Measurements from ENCODE around the gene BCAS3.

Gene BCAS3

GRCh38 chr17:61316633-61317032 is 639.0 kb downstream of the BCAS3 start:
- DNase-seq (ENCODE audit: low read depth in 2 of 2), result no peak

DNA sequence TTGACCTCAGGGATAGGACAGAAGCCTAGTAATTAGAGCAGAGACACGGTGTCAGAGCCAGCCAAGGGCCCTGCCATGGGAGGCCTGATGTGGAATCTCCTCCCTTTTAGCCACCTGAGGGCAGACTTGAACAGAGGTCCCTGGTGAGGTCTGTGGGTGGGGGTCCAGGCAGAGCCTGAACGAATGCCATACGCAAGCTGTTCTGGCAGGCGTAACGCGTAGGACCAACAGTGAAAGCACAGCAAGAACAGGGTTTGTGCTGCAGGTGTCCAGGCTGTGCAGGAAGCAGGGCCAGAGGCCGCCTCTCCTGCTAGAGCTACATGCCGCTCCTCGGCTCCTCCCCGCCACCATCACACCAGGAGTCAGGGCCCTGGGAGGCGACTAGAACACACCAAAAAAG is 640.1 kb downstream of the BCAS3 start:
- no peak for DNase-seq (ENCODE audit: low read depth in 2 of 2)

DNA sequence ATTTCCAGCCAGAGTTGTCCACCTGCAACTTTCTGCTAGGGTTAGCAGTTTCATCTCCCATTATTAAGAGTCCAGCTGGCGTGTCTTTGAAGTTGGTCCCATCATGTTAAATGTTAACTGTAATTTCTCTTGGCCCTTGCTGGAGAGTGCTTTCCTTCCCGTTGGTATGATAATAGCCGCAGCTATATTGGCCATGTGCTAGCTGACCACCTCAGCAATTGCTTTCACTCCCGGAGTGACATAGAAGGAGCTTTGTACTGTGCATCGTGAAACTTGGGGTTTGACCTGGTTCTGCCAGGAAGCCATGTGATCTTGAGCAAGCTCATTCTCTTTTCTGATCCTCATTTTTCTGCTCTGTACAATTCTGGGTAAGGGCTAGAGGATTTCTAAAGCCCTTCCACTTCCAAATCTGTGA is 641.0 kb downstream of the BCAS3 start:
- no peak for DNase-seq (ENCODE audit: low read depth in 2 of 2)

GRCh38 chr17:61321344-61321743 is 643.7 kb downstream of the BCAS3 start:
- DNase-seq (ENCODE audit: low read depth in 2 of 2), result no peak

DNA sequence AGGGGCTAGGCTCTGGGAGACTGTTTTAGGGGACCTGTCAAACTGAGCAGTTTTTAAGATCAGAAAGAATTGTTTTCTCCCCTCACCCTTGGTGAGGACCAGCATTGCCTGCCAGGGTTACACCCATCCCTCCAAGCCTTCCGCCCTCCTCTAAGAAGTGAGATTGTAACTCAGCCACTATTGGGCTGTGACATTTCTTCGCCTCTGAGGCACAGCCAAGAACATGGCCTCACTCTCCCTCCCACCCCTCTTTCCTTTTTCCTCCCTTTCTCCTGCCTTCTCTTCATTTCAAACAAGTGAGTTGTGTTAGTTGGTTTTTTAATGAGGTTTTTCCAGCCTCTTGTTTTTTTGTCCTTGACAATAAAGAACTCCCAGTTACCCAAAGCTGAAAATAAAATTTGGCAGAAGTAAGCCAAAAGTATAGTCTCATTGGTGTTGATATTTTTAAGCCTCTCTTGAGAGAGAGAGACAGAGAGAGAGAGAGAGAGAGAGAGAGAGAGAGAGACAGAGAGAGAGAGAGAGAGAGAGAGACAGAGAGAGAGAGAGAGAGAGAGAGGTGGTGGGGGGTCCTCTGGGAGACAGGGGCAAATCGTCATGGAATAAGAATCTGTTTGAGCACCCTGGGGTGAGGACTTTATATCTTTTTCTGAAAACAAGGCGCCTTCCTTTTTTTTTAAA is 644.8 kb downstream of the BCAS3 start:
- no peak for DNase-seq (ENCODE audit: low read depth in 2 of 2)

DNA sequence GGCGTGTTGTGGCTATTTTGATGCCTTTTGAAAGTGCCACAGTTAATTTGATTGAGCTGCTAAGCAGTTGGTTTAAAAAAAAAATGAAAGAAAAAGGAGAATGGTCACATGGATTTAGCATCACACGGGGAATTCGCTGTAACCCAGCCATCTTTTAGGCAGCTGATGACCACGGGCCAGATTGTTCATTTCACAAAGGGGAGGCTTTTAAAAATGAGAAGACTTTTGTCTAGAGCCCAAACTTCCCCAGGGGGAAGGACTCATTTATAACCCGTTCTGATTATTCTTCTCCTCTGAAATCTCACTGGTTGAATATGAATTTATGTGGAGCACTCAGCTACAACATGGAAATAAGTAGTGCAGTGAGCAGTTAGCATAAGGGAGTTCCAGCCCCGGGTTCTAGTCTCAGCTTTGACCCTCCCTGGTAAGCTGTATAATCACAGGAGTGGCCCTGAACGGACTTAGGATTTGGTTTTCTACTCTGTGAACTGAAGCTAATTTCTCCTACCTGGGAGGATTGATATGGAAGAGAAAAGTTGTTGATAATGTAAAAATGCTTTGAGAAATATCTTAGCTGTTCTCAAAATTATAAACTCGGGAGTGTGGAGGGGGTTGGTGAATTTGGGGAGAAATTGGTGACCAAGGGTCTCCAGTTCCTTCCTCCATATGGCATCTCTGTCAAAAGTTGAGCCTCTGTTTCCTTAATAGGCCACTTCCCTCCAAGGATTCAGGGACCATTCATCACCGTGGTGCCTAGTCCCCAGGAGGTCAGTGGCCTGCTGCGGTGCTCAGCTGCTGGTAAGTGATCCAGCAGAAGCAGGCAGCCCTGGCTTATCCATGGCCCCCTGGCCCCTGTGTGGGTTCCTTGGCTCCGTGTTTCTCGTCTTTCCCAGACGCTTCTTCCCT is 645.6 kb downstream of the BCAS3 start:
- no peak for DNase-seq (ENCODE audit: low read depth in 2 of 2)

- no peak for DNase-seq (ENCODE audit: low read depth in 2 of 2)
These were observed 646.5 kb downstream of the BCAS3 start for GRCh38 chr17:61323909-61324868.

DNA sequence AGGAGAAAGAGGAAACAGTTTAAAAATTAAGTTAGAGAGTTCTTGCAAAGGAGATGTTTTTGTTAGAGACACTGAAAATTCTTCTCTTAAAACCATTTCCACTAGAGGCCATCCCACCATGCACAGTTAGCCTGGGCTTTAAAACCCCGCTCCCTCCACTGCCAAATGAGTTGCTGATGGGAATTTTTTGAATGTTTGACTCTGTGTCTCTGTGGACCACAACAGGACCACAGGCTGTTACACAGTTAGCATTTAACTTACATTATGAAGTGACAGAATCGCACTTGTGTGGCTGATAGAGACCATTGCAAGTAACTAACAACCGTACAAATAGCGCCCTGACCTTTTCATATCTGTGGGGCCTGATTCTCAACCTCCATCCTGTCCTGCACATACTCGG is 647.3 kb downstream of the BCAS3 start:
- no peak for DNase-seq (ENCODE audit: low read depth in 2 of 2)

DNA sequence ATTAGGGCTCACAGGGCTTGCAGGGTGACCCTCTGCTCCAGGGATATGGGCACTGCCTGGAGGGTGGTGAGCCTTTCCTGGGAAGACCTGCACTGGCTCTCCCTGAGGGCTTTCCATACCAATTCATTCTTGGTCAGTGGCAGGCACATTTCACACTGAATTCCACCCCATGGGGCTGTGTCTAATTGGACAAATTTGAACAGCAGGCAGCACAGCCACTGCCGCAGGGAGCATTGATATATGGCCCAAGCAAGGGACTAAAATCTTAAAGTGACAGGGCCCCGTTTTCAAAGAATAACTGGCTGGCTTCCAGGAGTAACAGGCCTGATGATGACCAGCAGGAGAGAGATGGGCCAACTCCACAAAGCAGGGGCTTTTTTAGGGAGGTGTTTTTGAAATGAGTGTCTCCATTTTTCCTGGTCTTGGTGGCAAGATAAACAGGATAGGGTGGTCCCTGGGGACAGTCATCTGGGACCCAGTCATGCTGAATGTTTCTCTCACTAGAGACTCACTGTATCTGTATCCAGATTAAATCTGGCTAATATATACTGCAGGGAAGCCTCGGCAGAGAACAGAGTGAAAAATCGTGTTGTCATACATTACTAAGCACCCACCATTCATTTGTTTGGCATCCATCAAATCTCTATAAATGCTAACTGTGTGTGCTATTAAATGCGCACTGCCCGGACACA is 647.9 kb downstream of the BCAS3 start:
- DNase-seq (ENCODE audit: low read depth in 2 of 2), result no peak

DNA sequence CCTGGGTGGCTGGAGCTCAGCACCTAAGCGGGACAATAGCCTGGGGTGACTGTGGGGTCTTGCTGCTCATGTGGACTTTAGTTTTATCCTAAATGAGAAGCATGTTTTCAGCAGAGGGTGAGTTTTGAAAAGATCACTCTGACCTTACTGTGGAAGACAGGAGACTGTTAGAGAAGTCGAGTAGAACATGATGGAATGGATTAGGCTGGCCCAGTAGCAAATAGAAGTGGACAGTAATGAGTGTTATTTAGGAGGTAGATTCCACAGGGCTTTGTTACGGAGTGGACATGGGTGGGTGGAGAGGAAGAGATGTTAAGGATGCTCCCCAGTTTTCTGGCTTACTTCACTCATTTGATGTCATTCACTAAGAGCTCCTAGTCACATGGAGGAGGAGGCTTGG is 648.7 kb downstream of the BCAS3 start:
- no peak for DNase-seq (ENCODE audit: low read depth in 2 of 2)

- DNase-seq (ENCODE audit: low read depth in 2 of 2), result no peak
These were observed 650.7 kb downstream of the BCAS3 start for GRCh38 chr17:61328351-61328750.

- no peak for DNase-seq (ENCODE audit: low read depth in 2 of 2)
These were observed 652.8 kb downstream of the BCAS3 start for GRCh38 chr17:61330174-61331150.

- no peak for DNase-seq (ENCODE audit: low read depth in 2 of 2)
These were observed 653.5 kb downstream of the BCAS3 start for GRCh38 chr17:61331178-61331577.

DNA sequence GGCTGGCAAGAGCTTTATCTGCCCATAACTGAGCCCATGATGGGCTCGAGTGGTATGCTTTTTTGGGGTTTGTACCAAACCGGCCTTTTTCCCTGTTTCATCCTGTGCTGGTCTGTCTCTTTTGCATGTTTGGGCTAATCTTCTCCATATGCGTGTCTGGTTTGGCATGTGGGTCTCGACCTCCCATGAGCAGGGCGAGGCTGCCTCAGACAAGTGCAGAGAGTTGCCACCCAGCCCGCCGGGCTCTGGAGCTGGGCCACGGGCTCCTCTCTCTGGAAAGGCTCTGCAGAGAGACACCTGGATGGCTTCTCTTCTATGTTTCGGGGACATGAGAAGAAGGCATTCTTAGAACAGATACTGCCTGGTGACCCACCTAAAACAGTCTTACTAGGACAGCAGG is 654.2 kb downstream of the BCAS3 start:
- DNase-seq (ENCODE audit: low read depth in 2 of 2), result no peak

DNA sequence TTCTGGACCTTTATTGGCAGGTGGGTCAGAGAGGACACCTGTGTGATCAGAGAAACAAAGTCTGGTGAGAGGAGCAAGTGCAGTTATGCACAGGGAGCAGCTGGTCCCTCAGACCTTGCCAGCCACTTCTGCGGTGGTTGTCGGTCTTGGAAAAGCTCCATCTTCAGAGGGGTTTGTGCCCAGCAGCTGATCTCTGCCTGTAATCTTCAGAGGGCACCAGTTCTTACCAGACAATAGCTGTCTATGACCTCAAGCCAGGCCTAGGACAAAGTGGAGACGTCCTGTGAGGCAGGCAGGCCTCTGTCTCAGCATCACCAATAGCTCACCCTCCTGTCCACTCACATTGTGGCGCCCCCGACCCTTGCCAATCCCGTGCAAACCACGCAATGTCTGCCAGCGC is 655.5 kb downstream of the BCAS3 start:
- no peak for DNase-seq (ENCODE audit: low read depth in 2 of 2)

DNA sequence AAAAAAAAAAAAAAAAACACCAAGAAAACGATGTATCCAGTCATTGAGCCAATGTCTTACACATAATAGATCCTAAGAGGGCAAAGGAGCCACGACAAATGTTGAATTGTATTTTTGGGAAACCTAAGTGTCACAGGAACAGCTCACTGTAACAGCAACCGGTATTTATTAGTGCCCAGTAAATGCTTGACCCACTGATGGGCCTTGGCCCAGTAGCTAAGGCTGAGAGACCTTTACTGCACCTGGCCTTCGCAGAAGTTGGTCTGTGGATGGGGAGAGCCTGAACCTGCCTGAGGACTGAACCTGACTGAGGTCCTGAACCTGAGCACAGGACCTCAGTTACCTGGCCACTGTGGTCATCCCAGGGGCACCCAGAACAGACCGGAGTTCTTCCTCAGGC is 657.0 kb downstream of the BCAS3 start:
- DNase-seq (ENCODE audit: low read depth in 2 of 2), result no peak

DNA sequence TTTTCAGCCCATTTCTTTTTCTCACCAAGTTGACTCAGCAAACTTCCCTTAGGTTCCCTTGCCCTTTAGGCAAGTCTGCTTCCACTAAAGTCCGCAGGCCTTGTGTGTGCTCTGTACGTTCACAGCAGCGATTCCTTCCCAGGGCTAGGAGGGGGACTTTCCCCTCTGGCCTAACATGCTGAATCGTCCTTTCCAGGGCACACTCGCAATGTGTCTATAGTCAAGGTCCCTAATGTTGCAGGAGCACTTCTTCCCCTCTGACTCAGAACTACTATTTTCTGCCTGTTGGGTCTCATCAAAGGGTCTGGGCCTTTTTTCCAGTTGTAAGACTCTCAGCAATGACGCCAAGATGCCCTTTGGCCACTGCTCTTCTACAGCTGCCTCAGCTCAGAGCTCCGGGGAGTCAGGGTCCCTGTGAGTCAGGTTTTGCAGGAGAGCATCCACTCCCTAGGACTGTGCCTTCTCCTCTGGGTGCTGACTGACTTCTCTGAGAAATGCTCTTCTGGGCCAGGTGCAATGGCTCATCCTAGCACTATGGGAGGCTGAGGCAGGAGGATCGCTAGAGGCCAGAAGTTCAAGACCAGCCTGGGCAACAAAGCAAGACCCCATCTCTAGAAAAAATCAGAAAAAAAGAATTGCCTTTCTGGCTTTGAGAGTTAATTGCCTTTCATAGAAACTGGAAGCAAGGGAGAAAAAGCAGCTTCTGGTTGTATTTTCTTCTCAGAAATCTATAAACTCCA is 657.6 kb downstream of the BCAS3 start:
- DNase-seq (ENCODE audit: low read depth in 2 of 2), result no peak

GRCh38 chr17:61335845-61336655 is 658.4 kb downstream of the BCAS3 start:
- no peak for DNase-seq (ENCODE audit: low read depth in 2 of 2)

DNA sequence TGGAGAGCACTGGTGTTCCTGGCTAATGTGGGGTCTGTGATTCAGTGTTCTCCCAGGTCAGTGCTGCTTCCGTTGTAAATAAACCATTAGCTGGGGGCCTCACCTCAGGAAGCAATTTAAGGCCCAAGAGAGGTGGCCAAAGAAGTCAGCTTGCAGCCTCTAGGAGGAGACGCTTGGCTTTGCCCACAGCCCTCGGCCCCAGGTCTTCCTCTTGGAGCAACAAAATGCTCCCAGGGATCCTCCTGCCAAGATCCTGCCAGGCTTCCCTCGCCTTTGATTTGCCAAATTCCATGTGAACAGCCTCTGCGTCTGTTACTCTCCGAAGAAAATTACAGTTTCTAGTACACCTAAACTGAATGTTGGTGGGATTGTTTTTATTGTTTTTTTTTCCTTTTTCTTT is 659.6 kb downstream of the BCAS3 start:
- no peak for DNase-seq (ENCODE audit: low read depth in 2 of 2)
